HepG2 (cell line): ENCODE measurements around the gene BIRC7. TPM values are rescaled to one million over a fixed set of nuclear protein-coding genes. Genes with fewer than 3 reads are reported as not detected.
A peak's percentile ranks its signal among the peaks of the same experiment; 100 is the strongest.

Experiments used
- CCAR2 ChIP-seq: fragments of 200-400 bp; formaldehyde crosslinking; optimal IDR thresholded peaks from 2 replicates; pipeline ENCODE3; 2018; ENCODE audit warnings: low read depth, mild to moderate bottlenecking, low read length, moderate library complexity
- EEA1 ChIP-seq: sonication (generic); formaldehyde crosslinking; IDR thresholded peaks from 2 replicates; pipeline ENCODE4 v1.5.1; 2020; ENCODE audit warnings: mild to moderate bottlenecking, missing genetic modification reagents, borderline replicate concordance
- HIVEP1 ChIP-seq: sonication (generic); formaldehyde crosslinking; IDR thresholded peaks from 2 replicates; pipeline ENCODE4 v1.4.0; 2020; ENCODE audit warnings: mild to moderate bottlenecking, missing genetic modification reagents
- NCOA5 ChIP-seq: sonication (generic); formaldehyde crosslinking; IDR thresholded peaks from 2 replicates; pipeline ENCODE4 v1.4.0; 2020; ENCODE audit warnings: missing genetic modification reagents
- NFATC3 ChIP-seq: sonication (generic); formaldehyde crosslinking; IDR thresholded peaks from 2 replicates; pipeline ENCODE4 v1.5.1; 2020; ENCODE audit warnings: mild to moderate bottlenecking, missing genetic modification reagents
- NPAS2 ChIP-seq: sonication (generic); formaldehyde crosslinking; IDR thresholded peaks from 2 replicates; pipeline ENCODE4 v1.8.0; 2022; ENCODE audit warnings: mild to moderate bottlenecking, missing genetic modification reagents, borderline replicate concordance
- NR2F1 ChIP-seq, 2 experiments: fragments of 450-650 bp in 1 of 2; formaldehyde crosslinking in 1 of 2; IDR thresholded peaks; 2 replicates each; pipeline versions ENCODE4 v1.5.0 to v1.6.1; 2016 to 2020; ENCODE audit warnings: mild to moderate bottlenecking in 1 of 2, missing compliant biosample characterization in 1 of 2, missing genetic modification reagents in 1 of 2, moderate library complexity in 1 of 2
- PCBP2 ChIP-seq: fragments of 200-400 bp; formaldehyde crosslinking; optimal IDR thresholded peaks from 2 replicates; pipeline ENCODE3; 2018; ENCODE audit warnings: low read length, low read depth; ENCODE audit not compliant: poor library complexity, severe bottlenecking
- SOX5 ChIP-seq: IDR thresholded peaks from 2 replicates; pipeline ENCODE4 v1.6.1; 2016; ENCODE audit warnings: borderline replicate concordance
- ZFP90 ChIP-seq: sonication (generic); formaldehyde crosslinking; IDR thresholded peaks from 2 replicates; pipeline ENCODE4 v1.8.0; 2022; ENCODE audit warnings: missing genetic modification reagents, mild to moderate bottlenecking, inconsistent platforms, borderline replicate concordance
- ZNF253 ChIP-seq: sonication (generic); formaldehyde crosslinking; IDR thresholded peaks from 2 replicates; pipeline ENCODE4 v1.8.0; 2022; ENCODE audit warnings: mild to moderate bottlenecking, missing genetic modification reagents, borderline replicate concordance
- ZNF276 ChIP-seq: sonication (generic); formaldehyde crosslinking; IDR thresholded peaks from 2 replicates; pipeline ENCODE4 v1.4.0; 2020; ENCODE audit warnings: mild to moderate bottlenecking, low read depth, missing genetic modification reagents
- ZNF414 ChIP-seq: sonication (generic); formaldehyde crosslinking; IDR thresholded peaks from 2 replicates; pipeline ENCODE4 v1.5.0; 2020; ENCODE audit warnings: missing genetic modification reagents
- ZNF713 ChIP-seq: sonication (generic); formaldehyde crosslinking; IDR thresholded peaks from 2 replicates; pipeline ENCODE4 v1.4.0; 2020; ENCODE audit warnings: mild to moderate bottlenecking, missing genetic modification reagents
- ZNF747 ChIP-seq: sonication (generic); formaldehyde crosslinking; IDR thresholded peaks from 2 replicates; pipeline ENCODE4 v1.8.1; 2023; ENCODE audit warnings: missing genetic modification reagents, mild to moderate bottlenecking, borderline replicate concordance
- ZNF773 ChIP-seq: sonication (generic); formaldehyde crosslinking; IDR thresholded peaks from 2 replicates; pipeline ENCODE4 v1.4.0; 2020; ENCODE audit warnings: missing genetic modification reagents, borderline replicate concordance
- ZNF850 ChIP-seq: sonication (generic); formaldehyde crosslinking; conservative IDR thresholded peaks from 2 replicates; pipeline ENCODE4 v1.9.0; 2021; ENCODE audit warnings: mild to moderate bottlenecking, missing genetic modification reagents
- ZNF883 ChIP-seq: sonication (generic); formaldehyde crosslinking; IDR thresholded peaks from 2 replicates; pipeline ENCODE4 v1.5.1; 2020; ENCODE audit warnings: mild to moderate bottlenecking, missing genetic modification reagents; ENCODE audit errors: not compliant biosample characterization
- ZSCAN20 ChIP-seq: sonication (generic); formaldehyde crosslinking; IDR thresholded peaks from 2 replicates; pipeline ENCODE4 v1.4.0; 2020; ENCODE audit warnings: missing genetic modification reagents, mild to moderate bottlenecking, borderline replicate concordance
- ZSCAN31 ChIP-seq: sonication (generic); formaldehyde crosslinking; IDR thresholded peaks from 2 replicates; pipeline ENCODE4 v1.5.0; 2020; ENCODE audit warnings: low read depth, mild to moderate bottlenecking, missing genetic modification reagents
- polyA plus RNA-seq, 8 experiments: library from polyadenylated mRNA; depleted of rRNA in 3 of 8; stranded (reverse) in 7 of 8; unstranded in 1 of 8; fragments of >200 nt; fragmentation: Illumina TruSeq in 4 of 8; extraction: Trizol in 4 of 8; gene quantifications; 2 replicates each; pipeline versions ENCODE4 v1.2.1 to v1.2.3, GENCODE V29; 2011 to 2016; ENCODE audit warnings: low read depth in 4 of 8, missing spikeins in 1 of 8, mixed read lengths in 1 of 8; ENCODE audit not compliant: insufficient read depth in 1 of 8
- total RNA-seq, 5 experiments: library from RNA; depleted of rRNA; stranded (reverse); fragments of >200 nt; fragmentation: Illumina TruSeq; extraction: Trizol; gene quantifications; 2 replicates each; pipeline ENCODE4 v1.2.3, GENCODE V29; 2016; ENCODE audit warnings: low read depth in 1 of 5
- TF ChIP-seq, protein P1 (sequence below): sonication (generic); formaldehyde crosslinking; IDR thresholded peaks from 2 replicates; pipeline ENCODE4 v1.4.0; 2020; ENCODE audit warnings: missing genetic modification reagents
- TF ChIP-seq, protein P2 (sequence below): IDR thresholded peaks from 2 replicates; pipeline ENCODE4 v1.6.1; 2016
- TF ChIP-seq, protein P3 (sequence below): sonication (generic); formaldehyde crosslinking; conservative IDR thresholded peaks from 2 replicates; pipeline ENCODE4 v1.4.0; 2020; ENCODE audit warnings: missing genetic modification reagents

BIRC7 gene
- total and polyA plus RNA-seq, 2 of the 13 experiments (the other 11 are each of a cell fraction or from before 2014, with no cell fraction given): 0.27 to 5.1 TPM

- TF ChIP-seq, protein P1, sequence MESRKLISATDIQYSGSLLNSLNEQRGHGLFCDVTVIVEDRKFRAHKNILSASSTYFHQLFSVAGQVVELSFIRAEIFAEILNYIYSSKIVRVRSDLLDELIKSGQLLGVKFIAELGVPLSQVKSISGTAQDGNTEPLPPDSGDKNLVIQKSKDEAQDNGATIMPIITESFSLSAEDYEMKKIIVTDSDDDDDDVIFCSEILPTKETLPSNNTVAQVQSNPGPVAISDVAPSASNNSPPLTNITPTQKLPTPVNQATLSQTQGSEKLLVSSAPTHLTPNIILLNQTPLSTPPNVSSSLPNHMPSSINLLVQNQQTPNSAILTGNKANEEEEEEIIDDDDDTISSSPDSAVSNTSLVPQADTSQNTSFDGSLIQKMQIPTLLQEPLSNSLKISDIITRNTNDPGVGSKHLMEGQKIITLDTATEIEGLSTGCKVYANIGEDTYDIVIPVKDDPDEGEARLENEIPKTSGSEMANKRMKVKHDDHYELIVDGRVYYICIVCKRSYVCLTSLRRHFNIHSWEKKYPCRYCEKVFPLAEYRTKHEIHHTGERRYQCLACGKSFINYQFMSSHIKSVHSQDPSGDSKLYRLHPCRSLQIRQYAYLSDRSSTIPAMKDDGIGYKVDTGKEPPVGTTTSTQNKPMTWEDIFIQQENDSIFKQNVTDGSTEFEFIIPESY (CRISPR knock-in tag): peak; percentile 17; the same call in 1 of the 2 replicates
- TF ChIP-seq PCBP2 (no peak), HIVEP1 (CRISPR knock-in tag) (0 out of 2 replicates have a peak, but pooled peaks have one; percentile 59), NCOA5 (CRISPR knock-in tag) (no peak), ZNF883 (CRISPR knock-in tag) (peak; percentile 43), ZNF747 (CRISPR knock-in tag) (no peak), ZNF253 (CRISPR knock-in tag) (0 out of 2 replicates have a peak, but pooled peaks have one; percentile 15), CCAR2 (no peak), ZNF276 (CRISPR knock-in tag) (no peak), EEA1 (CRISPR knock-in tag) (no peak), NPAS2 (CRISPR knock-in tag) (no peak), ZNF773 (CRISPR knock-in tag) (no peak), ZFP90 (CRISPR knock-in tag) (no peak), ZNF414 (CRISPR knock-in tag) (no peak; the same call in 1 of the 2 replicates), ZNF850 (no peak), NFATC3 (CRISPR knock-in tag) (no peak), SOX5 (CRISPR knock-in tag) (no peak), NR2F1 (CRISPR knock-in tag; IDR thresholded peaks at IDR 0.05) (peak; percentile 77 to 81), ZSCAN31 (no peak), ZSCAN20 (no peak; the same call in 1 of the 2 replicates), ZNF713 (CRISPR knock-in tag) (no peak)
- TF ChIP-seq, protein P2, sequence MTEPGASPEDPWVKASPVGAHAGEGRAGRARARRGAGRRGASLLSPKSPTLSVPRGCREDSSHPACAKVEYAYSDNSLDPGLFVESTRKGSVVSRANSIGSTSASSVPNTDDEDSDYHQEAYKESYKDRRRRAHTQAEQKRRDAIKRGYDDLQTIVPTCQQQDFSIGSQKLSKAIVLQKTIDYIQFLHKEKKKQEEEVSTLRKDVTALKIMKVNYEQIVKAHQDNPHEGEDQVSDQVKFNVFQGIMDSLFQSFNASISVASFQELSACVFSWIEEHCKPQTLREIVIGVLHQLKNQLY (CRISPR knock-in tag): no peak
- TF ChIP-seq, protein P3, sequence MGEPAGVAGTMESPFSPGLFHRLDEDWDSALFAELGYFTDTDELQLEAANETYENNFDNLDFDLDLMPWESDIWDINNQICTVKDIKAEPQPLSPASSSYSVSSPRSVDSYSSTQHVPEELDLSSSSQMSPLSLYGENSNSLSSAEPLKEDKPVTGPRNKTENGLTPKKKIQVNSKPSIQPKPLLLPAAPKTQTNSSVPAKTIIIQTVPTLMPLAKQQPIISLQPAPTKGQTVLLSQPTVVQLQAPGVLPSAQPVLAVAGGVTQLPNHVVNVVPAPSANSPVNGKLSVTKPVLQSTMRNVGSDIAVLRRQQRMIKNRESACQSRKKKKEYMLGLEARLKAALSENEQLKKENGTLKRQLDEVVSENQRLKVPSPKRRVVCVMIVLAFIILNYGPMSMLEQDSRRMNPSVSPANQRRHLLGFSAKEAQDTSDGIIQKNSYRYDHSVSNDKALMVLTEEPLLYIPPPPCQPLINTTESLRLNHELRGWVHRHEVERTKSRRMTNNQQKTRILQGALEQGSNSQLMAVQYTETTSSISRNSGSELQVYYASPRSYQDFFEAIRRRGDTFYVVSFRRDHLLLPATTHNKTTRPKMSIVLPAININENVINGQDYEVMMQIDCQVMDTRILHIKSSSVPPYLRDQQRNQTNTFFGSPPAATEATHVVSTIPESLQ (CRISPR knock-in tag): no peak
Observed at GRCh38 chr20:63235399-63235983, at the start of gene BIRC7 (continued).
